ENCODE data around the gene TCAF2. TPM values are rescaled to one million over a fixed set of nuclear protein-coding genes. Genes with fewer than 3 reads are reported as not detected.
"Not testable (repeated sequence)": the region's sequence is repeated elsewhere in the genome, so short reads cannot be mapped to it uniquely, and the experiment has no call there.

The TCAF2 gene
- polyA plus RNA-seq (ENCODE audit: insufficient read length): 11.7 TPM

- DNase-seq (ENCODE audit: low read depth): not testable (repeated sequence)
Measured at GRCh38 chr7:143620646-143621045, at the start of gene TCAF2. TSS of gene TCAF2 (plus strand) at chr7:143620974.

GRCh38 chr7:143571501-143571900 lies 49.3 kb upstream of the TCAF2 start, which contains the start of gene CTAGE15:
TSS of gene CTAGE15 (plus strand) at chr7:143571801. CDS start at chr7:143571818, 17 bp downstream.
- not testable (repeated sequence) for DNase-seq (ENCODE audit: low read depth)

GRCh38 chr7:143588183-143588582 lies 32.6 kb upstream of the TCAF2 start:
- not testable (repeated sequence) for DNase-seq (ENCODE audit: low read depth)

GRCh38 chr7:143589897-143590296 lies 30.9 kb upstream of the TCAF2 start:
- DNase-seq (ENCODE audit: low read depth): not testable (repeated sequence)

GRCh38 chr7:143598086-143598485 lies 22.7 kb upstream of the TCAF2 start:
- DNase-seq (ENCODE audit: low read depth): not testable (repeated sequence)

GRCh38 chr7:143603549-143603948 lies 17.2 kb upstream of the TCAF2 start:
- not testable (repeated sequence) for DNase-seq (ENCODE audit: low read depth)

- not testable (repeated sequence) for DNase-seq (ENCODE audit: low read depth)
Measured at GRCh38 chr7:143606088-143606487, 14.7 kb upstream of the TCAF2 start.

GRCh38 chr7:143615545-143615944 lies 5.2 kb upstream of the TCAF2 start:
- not testable (repeated sequence) for DNase-seq (ENCODE audit: low read depth)

GRCh38 chr7:143617204-143617603 lies 3.6 kb upstream of the TCAF2 start:
- DNase-seq (ENCODE audit: low read depth): not testable (repeated sequence)

- not testable (repeated sequence) for DNase-seq (ENCODE audit: low read depth)
Measured at GRCh38 chr7:143620058-143620457, 716 bp upstream of the TCAF2 start.

GRCh38 chr7:143621175-143621574 lies 401 bp downstream of the TCAF2 start:
- not testable (repeated sequence) for DNase-seq (ENCODE audit: low read depth)

GRCh38 chr7:143622130-143622529 lies 1.4 kb downstream of the TCAF2 start:
- not testable (repeated sequence) for DNase-seq (ENCODE audit: low read depth)

GRCh38 chr7:143630653-143631052 lies 9.9 kb downstream of the TCAF2 start:
- not testable (repeated sequence) for DNase-seq (ENCODE audit: low read depth)

GRCh38 chr7:143632506-143632905 lies 11.7 kb downstream of the TCAF2 start:
- DNase-seq (ENCODE audit: low read depth): not testable (repeated sequence)

GRCh38 chr7:143633013-143633618 lies 12.3 kb downstream of the TCAF2 start:
- not testable (repeated sequence) for DNase-seq (ENCODE audit: low read depth)

GRCh38 chr7:143635364-143636240 lies 14.8 kb downstream of the TCAF2 start:
- DNase-seq (ENCODE audit: low read depth): not testable (repeated sequence)

- not testable (repeated sequence) for DNase-seq (ENCODE audit: low read depth)
Measured at GRCh38 chr7:143639372-143639771, 18.6 kb downstream of the TCAF2 start.

GRCh38 chr7:143640528-143641189 lies 19.9 kb downstream of the TCAF2 start:
- not testable (repeated sequence) for DNase-seq (ENCODE audit: low read depth)

- DNase-seq (ENCODE audit: low read depth): not testable (repeated sequence)
Measured at GRCh38 chr7:143646598-143646997, 25.8 kb downstream of the TCAF2 start.

GRCh38 chr7:143649902-143650301 lies 29.1 kb downstream of the TCAF2 start:
- DNase-seq (ENCODE audit: low read depth): not testable (repeated sequence)

GRCh38 chr7:143650447-143650846 lies 29.7 kb downstream of the TCAF2 start:
- DNase-seq (ENCODE audit: low read depth): not testable (repeated sequence)
